Hindlimb muscle (tissue), 1 donor: ENCODE data around the gene CUEDC1. TPM values are rescaled to one million over a fixed set of nuclear protein-coding genes. Genes with fewer than 3 reads are reported as not detected.
A peak's percentile ranks its signal among the peaks of the same experiment; 100 is the strongest.

ENCODE experiments used
- DNase-seq: peaks from one replicate; pipeline ENCODE4 v3.0.0-alpha.2; 2013
- polyA plus RNA-seq: library from polyadenylated mRNA; unstranded; fragments of 120-200 nt; gene quantifications from one replicate; pipeline ENCODE4 v1.2.1, GENCODE V29; 2013; ENCODE audit not compliant: insufficient read length

Gene CUEDC1
- polyA plus RNA-seq, 1 donor, result 54.0 TPM

DNA sequence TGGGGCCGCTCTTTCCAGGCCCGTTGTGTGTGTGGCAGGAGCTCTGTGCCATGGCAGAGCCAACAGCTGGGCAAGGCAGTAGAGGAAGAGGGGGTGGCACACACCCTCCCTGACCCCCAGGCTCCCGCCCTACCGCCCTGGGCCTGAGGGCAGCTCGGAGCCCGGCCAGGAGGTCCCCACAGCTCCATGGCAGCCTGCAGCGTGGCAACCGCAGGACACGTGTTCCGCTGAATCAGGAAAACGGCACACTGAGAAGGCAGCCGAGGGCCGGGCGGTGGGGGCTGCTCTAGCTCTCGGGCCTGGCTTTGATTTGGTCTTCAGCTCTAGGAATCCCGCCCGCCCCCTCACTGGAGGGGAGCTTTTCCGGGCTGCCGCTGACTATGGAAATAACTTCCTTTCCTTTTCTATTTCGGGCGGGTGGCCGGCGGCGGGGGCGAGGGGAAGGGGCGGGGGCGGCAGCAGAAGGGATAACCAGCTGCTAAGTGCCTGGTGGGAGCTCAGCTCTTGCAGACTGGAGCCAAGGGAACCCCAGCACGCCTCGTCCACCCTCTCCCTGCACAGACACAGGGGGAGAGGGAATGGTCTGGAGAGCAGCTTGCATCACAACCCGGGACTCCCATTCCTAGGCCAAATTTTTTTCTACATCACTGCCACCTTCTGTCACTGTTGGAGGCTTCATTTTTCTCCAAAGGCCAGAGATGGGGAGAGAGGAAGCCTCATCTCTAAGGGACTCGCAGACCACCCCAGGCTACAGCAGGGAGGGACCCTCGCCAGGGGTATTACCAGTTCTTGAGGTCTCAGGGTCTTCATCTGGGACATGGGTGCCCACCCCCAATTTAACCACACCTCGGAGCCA, 80.5 kb downstream of the CUEDC1 start:
- peak; percentile 92 for DNase-seq

DNA sequence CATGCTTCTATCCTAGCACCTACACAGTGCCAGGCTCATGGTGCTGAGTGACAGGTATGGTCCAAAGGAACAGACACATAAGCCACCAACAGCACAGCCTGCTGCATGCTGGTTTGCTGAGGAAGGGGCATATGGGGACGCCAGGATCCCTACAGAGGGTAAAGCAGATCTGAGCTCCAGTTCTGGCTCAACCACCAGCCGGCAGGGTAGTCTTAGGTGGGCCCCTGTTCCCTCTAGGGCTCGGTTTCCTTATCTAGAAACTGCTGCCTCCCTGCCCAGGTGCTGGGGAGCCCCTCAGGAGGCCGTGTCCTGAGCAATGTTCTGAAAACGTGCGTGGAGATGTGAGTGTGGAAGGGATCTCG, 81.2 kb downstream of the CUEDC1 start:
- DNase-seq, result no peak

DNA sequence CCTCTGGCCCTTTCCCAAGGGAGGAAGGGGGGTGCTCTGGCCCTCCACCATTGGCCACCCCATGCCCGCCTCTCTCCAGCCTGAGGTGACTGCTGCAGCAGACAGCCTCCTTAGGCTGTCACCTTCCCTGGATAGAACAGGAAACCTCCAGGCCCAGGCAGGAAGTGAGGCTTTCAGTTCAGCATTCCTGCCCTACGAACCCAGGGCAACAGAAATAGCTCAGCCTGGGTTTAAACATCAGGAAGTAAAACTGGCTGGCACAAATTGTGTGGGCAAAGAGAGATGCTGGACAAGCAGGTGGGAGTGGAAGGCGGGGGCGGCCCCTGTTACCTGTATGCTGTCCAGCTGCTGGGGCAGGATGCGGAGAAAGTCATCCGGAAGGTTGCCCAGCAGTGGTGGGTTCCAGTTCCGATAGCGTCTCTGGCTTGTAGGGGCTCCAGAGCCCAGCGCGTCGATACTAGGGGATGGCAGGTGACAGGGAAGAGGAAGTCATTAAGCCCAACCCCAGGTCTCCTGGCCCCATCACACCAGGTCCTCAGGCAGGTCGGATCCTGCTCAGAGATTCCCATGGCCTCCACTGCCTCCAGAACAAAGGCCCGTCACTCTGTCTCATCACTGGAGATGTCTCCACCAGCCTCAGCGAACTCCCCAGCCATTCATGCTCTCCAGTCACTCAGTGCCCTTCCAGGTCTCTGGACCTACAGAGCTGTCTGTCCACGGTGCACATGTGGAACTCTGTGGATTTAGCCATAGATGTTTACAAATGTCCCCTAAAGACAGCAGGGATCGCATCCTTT, 81.8 kb downstream of the CUEDC1 start:
- no peak for DNase-seq

DNA sequence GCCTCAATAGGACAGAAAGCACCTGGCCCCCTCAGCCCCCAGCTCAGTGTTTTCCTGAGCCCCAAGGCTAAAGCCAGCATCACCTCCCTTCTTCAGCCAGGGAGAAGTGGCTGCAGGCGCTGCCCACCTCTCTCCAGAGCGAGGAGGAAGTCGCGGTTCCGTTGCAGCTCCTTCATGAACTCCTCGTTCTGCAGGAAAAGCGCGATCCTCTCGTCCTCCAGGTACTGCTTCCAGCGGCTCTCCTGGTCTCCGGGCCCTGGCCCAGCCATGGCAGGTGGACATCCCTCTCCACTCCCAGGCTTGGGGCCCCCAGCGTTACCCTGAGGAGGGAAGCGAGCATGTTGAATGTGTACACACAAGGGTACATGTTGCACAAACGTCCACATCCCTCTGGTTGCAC, 82.7 kb downstream of the CUEDC1 start:
- no peak for DNase-seq

DNA sequence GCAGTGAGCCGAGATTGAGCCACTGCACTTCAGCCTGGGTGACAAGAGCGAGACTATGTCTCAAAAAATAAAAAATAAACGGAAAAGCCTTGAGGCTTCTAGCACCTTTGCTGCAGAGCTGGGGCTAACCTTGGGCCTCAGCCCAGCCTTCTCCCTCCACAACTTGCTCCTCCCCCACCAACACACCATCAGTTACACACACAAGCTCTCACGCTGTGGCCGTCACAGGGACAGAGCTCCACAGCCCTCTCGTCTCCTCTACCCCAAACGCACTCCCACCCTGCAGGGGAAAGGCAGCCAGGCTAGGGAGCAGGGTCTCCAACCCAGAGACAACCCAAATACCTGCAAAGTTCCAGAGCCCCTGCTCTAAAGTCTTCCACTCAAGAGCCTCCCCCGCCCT, 83.3 kb downstream of the CUEDC1 start:
- no peak for DNase-seq

DNA sequence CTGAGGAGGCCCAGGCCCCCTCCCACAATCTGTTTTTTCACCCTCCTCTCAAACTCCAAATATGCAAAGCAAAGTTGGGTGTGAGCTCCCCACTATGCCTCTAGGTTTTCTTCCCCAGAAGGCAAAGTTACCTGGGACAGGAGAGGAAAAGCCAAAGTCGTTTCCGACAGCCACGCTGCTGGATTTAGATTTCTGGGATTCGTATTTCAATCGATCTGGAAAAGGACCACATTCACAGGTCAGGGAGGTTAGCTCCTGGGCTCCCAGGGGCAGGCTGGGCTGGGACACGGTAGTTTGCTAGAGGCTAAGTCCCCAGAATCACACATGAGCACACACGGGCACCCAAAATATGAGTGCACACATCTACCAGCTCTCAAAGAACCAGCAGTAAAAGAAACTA, 84.1 kb downstream of the CUEDC1 start:
- DNase-seq, result no peak

DNA sequence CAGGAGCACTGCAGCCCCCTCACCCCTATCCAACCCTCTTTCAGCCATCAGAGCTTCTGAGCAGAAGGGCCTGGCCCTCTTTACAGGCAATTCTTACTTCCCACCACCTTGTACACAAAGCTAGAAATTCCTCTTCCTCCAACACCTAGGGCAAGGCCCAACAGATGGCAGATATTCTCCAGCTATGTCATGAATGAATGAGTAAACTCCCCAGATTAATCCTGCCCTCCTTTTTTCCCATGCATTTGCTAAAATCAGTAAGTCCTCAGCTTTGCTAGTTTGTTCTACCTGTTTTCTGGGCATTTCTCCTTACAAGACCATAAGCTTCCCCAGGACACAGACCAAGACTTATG, 85.0 kb downstream of the CUEDC1 start:
- no peak for DNase-seq

DNA sequence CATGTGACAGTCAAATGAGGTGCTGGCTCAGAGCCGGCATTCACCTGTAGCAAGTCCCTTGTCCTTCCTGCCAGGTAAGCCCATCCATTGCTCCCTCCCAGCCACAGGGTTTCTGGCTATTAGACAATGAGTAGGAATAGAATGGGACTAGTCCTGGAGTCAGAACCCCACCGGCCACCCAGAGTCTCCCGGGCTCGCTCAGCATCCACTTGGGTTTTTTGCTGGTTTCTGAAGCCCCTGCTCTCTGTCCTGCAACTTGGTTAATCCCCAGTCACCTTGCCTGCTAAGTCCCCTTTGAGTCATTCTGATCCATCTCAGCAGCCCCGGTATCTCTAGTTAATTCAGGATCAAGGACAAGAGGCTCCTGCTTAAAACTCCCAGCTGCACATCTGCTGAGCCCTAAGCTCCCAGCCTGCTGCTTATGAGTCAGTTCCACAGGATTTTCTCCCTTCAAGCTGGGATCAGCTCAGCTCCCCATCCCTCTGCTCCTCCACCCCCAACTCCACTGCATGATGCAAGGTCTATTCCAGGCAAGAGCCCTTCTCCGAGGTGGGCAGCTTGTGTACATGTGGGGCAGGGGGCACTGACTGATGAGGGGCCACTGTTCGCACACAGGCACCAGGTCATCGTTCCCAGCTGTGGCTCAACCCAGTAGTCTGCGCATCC, 85.5 kb downstream of the CUEDC1 start:
- no peak for DNase-seq

DNA sequence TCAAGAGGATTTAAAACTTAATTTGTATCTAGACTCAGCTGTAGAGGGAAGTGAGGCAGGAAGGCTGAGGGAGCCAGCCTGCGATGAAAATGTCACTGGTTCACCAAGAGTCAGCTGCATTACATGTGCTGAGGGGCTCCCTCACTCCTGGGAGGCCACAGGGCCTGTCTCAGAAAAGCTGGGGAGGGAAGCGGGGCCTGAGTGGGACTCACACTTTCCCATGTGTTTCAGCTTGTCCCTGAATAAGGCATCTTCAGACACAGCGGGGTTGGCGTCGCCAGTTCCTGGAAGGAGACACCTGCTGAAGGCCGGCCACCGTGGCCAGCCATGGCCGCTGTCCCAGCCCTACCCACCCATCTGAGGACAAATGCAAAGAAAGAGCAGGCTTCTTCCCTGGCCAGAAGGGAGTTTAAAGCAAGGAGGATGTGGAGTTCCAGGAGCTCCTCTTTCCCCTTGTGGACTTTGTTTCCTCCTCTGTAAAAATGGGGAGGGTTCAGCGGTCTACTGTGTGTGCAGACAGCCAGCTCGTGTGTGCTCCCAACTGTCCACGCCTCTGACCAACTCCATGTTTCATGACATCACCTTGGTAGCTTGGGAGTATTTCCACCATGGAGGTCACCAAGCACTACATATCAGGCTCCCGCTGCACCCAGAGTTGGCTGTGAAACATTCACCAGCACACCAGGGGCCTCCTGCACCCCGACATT, 86.1 kb downstream of the CUEDC1 start:
- no peak for DNase-seq

DNA sequence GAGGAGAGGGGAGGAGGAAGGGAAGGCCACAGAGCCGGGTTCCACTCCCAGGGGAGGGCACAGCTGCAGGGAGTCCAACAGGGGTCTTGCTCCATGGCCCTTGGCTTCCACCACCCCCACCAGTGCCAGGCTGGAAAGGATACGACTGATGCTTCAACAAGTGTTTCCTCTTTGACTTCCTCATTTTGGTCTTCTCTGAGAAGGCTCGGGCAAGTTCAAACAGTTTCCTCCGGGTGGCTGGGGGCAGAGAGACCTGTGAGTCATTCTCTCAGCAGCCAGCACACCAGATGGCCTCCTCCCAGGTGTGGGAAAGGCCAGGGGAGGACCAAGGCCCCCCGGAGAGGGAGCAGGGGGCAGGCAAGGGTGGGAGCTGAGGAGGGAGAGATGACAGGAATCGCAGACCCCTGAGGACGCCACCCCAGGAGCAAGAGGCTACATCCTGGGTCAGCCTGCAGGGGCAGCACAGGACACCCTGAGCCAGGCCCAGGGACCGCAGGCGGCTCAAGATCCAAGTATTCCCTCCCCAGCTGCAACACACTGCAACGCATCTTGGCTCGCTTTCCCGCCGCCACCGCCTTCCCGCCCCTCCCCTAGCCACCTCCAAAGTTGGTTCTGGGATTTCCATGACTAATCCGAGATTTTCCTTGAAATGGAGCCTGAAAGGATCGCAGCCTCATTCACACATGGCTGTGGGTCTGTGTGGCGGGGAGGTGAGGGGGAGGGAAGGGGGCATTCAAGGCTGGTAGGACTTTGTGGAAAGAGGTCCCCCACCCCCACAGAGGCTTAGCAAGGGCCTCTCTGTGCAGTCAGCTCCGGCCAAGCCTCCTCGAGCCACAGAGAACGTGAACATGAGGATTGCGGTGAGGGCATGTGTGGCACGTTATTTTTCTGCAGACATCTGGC, 87.0 kb downstream of the CUEDC1 start:
- peak; percentile 76 for DNase-seq

DNA sequence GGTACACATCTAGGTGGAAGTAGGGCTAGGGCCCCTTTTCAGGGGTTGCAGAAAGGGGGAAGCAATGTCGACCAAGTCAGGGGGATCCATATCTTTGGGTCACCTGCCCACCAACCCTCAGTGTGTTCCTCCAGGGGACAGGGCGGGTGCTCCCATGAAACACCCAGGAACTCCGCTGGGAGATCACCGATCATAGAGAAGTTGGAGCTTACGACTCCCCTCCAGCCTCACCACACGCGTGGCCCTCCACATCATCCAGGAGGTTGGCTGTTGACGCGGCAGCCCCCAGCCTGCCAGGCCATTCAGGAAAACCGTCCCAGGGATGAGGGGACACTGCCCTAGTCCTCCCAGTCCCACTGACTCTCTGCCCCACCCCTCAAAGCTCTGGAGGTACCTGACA, 88.1 kb downstream of the CUEDC1 start:
- DNase-seq, result no peak

DNA sequence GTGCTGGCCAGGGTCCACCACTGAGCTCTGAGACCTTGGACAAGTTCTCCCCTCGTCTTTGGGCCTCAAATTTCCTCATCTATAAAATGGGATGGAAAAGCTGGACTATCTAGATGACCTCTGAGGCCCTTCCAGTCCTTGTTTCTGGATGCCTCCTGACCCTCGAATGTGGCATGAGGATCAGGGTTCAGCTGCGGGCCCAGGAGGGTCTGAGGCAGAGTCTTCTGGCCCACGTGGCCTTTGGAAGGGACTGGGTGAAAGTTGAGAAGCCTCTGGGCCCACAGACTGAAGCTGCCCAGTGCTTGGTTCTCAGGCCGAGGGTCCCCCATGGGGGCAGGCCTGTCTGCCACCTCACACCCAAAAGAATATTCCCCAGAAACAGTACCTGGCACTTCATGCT, 88.5 kb downstream of the CUEDC1 start:
- DNase-seq, result no peak

DNA sequence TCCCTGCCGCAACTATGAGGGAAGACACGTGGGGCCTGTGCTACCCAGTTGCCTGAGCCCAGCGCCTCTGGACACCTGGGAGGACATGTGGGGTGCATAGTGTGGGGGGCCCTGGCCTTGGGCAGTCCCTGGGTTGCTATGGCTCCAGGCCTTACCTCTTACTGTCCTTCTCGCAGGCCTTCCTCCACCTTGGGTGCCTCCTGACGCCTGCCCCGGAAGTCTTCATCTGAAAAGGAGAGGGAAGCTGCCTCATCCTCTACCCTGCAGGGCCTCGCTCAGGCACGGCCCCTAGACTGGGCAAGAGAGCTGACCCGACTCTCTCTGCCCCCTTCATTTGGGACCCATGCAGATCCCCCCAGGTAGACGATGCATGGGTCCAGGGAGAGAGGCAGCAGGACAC, 88.9 kb downstream of the CUEDC1 start:
- DNase-seq, result no peak

DNA sequence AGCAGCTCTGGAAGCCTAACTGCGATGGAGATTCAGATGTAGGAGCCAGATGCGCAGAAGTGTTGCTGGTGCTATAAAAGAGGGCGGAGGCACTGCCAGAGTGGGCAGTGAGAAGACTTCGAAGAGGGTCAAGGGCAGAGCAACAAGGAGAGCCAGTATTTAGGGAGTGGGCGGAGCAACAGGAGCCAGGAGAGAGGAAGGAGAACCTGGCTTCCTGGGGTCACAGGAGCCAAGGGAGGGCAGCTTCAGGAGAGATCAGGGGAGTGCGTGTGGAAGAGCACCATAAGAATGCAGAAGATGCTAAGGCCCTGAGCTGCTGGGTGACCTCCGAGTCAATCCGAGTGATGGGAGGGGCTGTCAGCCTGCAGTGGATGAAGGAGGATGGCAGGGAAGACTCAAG, 90.9 kb downstream of the CUEDC1 start:
- DNase-seq, result no peak

DNA sequence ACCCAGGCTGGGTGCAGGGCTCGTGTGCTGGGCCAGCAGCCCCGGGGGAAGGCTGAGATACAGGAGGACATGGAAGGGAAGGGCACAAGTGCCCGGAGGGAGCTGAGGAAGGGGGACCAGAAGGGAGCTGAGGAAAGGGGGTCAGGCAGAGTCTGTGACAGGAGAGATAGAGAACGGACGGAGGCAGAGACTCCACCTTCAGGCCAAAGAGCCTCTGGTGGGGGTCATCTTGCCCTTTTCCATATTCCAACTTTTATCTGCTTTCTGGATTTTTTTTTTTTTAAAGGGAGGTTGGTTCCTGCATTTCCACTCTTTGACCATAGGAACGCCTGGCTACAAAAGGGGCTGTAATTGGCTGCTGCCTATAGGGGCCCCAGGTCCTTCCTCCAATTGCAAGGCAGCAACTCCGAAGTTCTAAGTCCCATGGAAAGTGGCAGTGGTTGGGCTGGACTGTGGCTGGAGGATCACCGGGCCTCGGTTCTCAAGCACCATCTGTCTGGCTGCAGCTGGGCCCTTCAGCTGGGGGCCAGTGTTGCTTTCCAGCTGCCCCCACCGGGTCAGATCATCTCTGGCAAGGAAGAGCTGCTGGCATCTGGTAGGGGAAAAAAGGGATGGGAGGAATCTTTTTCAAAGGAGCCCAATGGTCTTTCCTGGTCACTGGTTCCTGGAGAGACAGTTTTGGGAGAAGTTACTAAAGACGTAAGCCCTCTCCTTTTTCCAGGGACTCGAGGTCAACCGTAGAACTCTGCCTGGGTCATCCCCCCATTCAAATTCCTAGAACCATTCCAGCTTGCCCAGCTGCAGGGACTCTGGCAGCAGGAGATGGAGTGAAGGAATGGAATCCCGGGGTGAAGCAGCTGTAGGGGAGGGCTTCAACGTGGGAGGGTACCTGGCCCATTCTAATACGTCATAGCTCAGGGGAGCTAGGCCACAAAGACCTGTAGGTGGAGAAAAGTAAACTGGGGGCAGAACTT, 92.2 kb downstream of the CUEDC1 start:
- peak; percentile 44 for DNase-seq

DNA sequence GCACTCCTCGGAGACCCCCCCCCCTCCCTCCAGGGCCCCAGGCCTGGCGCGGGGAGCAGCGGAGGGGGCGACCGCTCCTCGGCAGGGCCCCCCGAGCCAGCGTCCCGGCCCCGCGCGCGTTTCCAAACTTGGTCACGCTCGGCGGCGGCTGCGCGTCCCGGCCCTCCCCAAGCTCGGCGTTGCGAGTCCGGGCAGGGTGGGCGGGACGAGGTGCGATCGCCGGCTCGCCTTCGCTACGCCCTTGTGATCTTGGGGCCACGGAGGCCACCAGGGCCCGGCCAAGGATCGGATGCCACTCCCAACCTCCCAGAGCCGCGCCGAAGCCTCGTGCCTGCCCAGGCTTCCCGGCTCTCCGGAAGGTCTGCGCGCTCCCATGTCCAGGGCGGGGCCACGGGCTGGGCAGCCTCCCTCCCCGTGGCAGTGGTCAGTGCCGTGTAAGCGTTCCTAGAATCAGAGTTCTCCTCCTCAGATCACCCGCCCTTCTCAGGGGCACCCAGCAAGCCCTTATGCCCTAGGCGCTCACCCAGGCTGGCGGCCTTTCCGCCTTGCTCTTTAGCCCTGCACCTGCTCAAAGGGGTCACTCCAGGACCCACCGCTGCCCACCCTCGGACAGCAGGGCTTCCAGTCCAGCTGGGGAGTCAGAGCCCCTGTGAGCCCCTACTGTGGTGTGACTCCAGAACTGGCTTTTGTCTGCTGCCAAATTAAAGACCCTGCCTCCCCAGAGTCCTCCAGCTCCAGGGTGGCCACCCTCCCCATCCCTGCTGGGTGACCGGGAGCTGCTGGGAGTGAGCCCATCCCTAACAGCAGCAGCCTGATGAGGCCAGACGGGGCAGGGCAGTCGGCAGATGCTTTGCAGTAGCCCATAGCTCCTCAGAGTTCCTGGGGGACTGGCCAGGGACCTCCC, 93.2 kb downstream of the CUEDC1 start:
- peak; percentile 59 for DNase-seq

DNA sequence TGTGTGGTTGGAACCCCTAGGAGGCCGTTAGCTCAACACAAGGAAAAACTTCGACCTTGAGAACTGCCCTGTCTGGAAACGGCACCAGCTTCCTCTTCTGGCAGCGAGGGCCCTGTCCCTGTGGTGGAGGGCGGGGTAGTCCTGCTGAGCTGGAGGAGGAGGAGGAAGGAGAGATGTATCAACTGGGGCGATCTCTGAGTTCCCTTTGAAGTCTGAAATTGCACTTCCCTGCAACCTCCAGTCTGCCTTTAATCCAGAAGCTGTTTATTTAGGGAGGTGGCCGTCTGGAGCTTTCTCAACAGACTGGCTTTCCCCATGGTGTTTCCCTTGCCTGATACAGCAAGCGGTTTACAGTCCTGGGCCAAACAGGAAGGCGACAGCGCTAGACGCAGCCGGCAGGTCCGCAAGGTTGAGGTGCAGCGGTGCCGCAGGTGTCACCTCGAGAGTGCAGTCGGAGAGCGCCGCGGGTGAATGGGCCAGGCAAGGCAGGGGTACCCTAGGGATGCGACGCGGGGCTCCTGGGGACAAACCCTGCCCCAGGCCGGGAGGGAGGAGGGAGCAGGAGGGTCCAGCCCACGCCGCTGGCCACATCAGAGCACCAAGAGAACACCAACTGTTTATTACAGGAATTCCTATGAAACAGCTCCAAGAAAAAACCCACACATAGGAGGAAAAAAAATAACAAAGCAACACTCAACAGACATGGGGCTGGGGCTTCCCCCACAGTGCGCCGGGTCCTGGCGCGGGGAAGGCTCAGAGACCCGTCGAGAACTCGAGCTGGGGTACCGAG, 94.0 kb downstream of the CUEDC1 start:
- no peak for DNase-seq

DNA sequence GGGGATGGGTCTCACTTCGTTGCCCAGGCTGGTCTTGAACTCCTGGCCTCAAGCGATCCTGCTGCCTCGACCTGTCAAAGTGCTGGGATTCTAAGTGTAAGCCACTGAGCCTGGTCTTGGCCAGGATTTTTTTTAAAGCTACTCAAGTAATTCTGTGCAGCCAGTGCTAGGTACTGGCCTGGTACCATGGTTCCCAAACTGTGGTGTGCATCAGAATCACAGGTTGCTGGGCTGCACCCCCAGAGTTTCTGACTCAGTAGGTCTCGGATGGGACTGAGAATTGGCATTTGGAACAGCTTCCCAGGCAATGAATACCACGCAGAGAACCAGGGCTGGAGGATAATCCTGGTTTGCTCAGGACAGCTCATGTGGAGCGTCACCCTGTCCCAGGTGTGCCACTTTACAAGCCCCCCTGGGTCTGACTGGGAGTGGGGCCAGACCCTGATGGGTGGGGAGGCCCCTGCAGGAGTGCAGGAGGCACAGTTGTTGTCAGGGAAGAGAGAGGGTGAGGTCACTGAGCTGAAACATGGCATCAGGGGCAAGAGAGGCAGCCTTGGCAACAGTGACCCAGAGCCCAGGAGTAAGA, 94.7 kb downstream of the CUEDC1 start:
- DNase-seq, result no peak
